SK-N-SH (cell line): ENCODE measurements around the gene CAD. TPM values are rescaled to one million over a fixed set of nuclear protein-coding genes. Genes with fewer than 3 reads are reported as not detected.
A peak's percentile ranks its signal among the peaks of the same experiment; 100 is the strongest.

Source experiments
- CTCF ChIA-PET: fragments of 300-600, 350-600 bp; formaldehyde crosslinking; extraction: SDS; loops from one replicate; lab custom pipeline; 2021; lab: Yijun Ruan, JAX
- POLR2A ChIA-PET: fragments of 350-600 bp; sonication (Branson Sonifier 250); formaldehyde crosslinking; extraction: SDS; loops from one replicate; lab custom pipeline; 2020; ENCODE audit warnings: antibody characterized with exemption, inconsistent platforms; lab: Yijun Ruan, JAX
- DNase-seq: peaks from one replicate; pipeline ENCODE4 v3.0.0; 2012
- H2AFZ ChIP-seq: fragments of 200-600 bp; sonication (generic); 2 replicates; pipeline ENCODE4 v1.8.1; 2016; ENCODE audit warnings: antibody characterized with exemption, mild to moderate bottlenecking, low read depth
- H3F3A ChIP-seq: fragments of 200-600 bp; sonication (generic); replicated peaks from 2 replicates; pipeline ENCODE3; 2016; ENCODE audit warnings: antibody characterized with exemption, mild to moderate bottlenecking; ENCODE audit not compliant: insufficient read depth
- H3K27ac ChIP-seq, 2 experiments: fragments of 200-500 bp in 1 of 2; fragments of 200-600 bp in 1 of 2; sonication (Bioruptor generic) in 1 of 2; sonication (generic), shearing (Covaris generic) in 1 of 2; 2 replicates each; pipeline versions ENCODE4 v1.5.1 to v1.6.1; 2014 to 2016; ENCODE audit warnings: low read depth in 2 of 2, inconsistent platforms in 1 of 2, low read length in 1 of 2, mild to moderate bottlenecking in 1 of 2, mixed read lengths in 1 of 2
- H3K27me3 ChIP-seq: fragments of 200-600 bp; sonication (generic), shearing (Covaris generic); 2 replicates; pipeline ENCODE4 v1.6.1; 2016; ENCODE audit warnings: mixed run types; ENCODE audit not compliant: insufficient read depth
- H3K36me3 ChIP-seq, 2 experiments: fragments of 200-500 bp in 1 of 2; fragments of 200-600 bp in 1 of 2; sonication (Bioruptor generic) in 1 of 2; sonication (generic) in 1 of 2; replicated peaks in 1 of 2; 2 replicates each; pipeline versions ENCODE3 to v1.5.1; 2014 to 2016; ENCODE audit warnings: low read length in 1 of 2, mild to moderate bottlenecking in 1 of 2; ENCODE audit not compliant: insufficient read depth in 2 of 2, control insufficient read depth in 1 of 2
- H3K4me1 ChIP-seq, 2 experiments: fragments of 200-500 bp in 1 of 2; fragments of 200-600 bp in 1 of 2; sonication (Bioruptor generic) in 1 of 2; sonication (generic), shearing (Covaris generic) in 1 of 2; 2 replicates each; pipeline versions ENCODE4 v1.5.1 to v1.6.1; 2014 to 2016; ENCODE audit warnings: low read depth in 1 of 2, low read length in 1 of 2, mixed run types in 1 of 2; ENCODE audit not compliant: insufficient read depth in 2 of 2, control insufficient read depth in 1 of 2
- H3K4me2 ChIP-seq: fragments of 200-600 bp; sonication (generic), shearing (Covaris generic); 2 replicates; pipeline ENCODE4 v1.6.1; 2017; ENCODE audit warnings: mixed run types
- H3K4me3 ChIP-seq, 2 experiments: fragments of 200-500 bp in 1 of 2; fragments of 200-600 bp in 1 of 2; sonication (Bioruptor generic) in 1 of 2; sonication (generic), shearing (Covaris generic) in 1 of 2; 2 replicates each; pipeline versions ENCODE4 v1.5.1 to v1.8.1; 2014 to 2016; ENCODE audit warnings: low read depth in 2 of 2, inconsistent platforms in 1 of 2, low read length in 1 of 2, mild to moderate bottlenecking in 1 of 2, mixed read lengths in 1 of 2, moderate library complexity in 1 of 2
- H3K79me2 ChIP-seq: fragments of 200-600 bp; sonication (generic); 2 replicates; pipeline ENCODE4 v1.8.1; 2017; ENCODE audit warnings: mild to moderate bottlenecking; ENCODE audit not compliant: insufficient read depth
- H3K9ac ChIP-seq: fragments of 200-600 bp; sonication (generic); 2 replicates; pipeline ENCODE4 v1.6.1; 2017; ENCODE audit warnings: mixed run types
- H3K9me2 ChIP-seq: fragments of 200-600 bp; sonication (generic); 2 replicates; pipeline ENCODE4 v1.6.1; 2017; ENCODE audit warnings: mixed run types
- H3K9me3 ChIP-seq: fragments of 200-600 bp; sonication (generic); 2 replicates; pipeline ENCODE4 v1.6.1; 2017; ENCODE audit warnings: mixed run types, mild to moderate bottlenecking, moderate library complexity
- H4K20me1 ChIP-seq: fragments of 200-600 bp; sonication (generic); 2 replicates; pipeline ENCODE4 v1.6.1; 2017; ENCODE audit warnings: mild to moderate bottlenecking, mixed run types; ENCODE audit not compliant: insufficient read depth
- EP300 ChIP-seq, 2 experiments: IDR thresholded peaks; 2 replicates each; pipeline versions ENCODE4 v1.4.0 to v1.6.1; 2012; ENCODE audit warnings: borderline replicate concordance in 1 of 2, low read depth in 1 of 2, low read length in 1 of 2
- FOXM1 ChIP-seq: IDR thresholded peaks from 2 replicates; pipeline ENCODE4 v1.4.0; 2012; ENCODE audit warnings: low read depth, mild to moderate bottlenecking
- GATA2 ChIP-seq: sonication (generic); formaldehyde crosslinking; IDR thresholded peaks from 2 replicates; pipeline ENCODE4 v1.5.0; 2020; ENCODE audit warnings: mild to moderate bottlenecking, missing genetic modification reagents
- MEF2A ChIP-seq: IDR thresholded peaks from 2 replicates; pipeline ENCODE4 v1.4.0; 2012; ENCODE audit warnings: low read depth, borderline replicate concordance
- NFIC ChIP-seq: IDR thresholded peaks from 2 replicates; pipeline ENCODE4 v1.4.0; 2012; ENCODE audit warnings: borderline replicate concordance
- NRF1 ChIP-seq: IDR thresholded peaks from 2 replicates; pipeline ENCODE4 v1.6.1; 2012; ENCODE audit warnings: low read depth, mild to moderate bottlenecking, low read length
- POLR2AphosphoS5 ChIP-seq: IDR thresholded peaks from 2 replicates; pipeline ENCODE4 v1.6.1; 2012; ENCODE audit warnings: low read depth, low read length
- RCOR1 ChIP-seq: fragments of 150-350 bp; IDR thresholded peaks from 2 replicates; pipeline ENCODE4 v1.6.1; 2017; ENCODE audit warnings: antibody characterized with exemption, low read length
- RXRA ChIP-seq: IDR thresholded peaks from 2 replicates; pipeline ENCODE4 v1.4.0; 2012; ENCODE audit warnings: low read depth, mild to moderate bottlenecking, borderline replicate concordance
- SIN3A ChIP-seq: IDR thresholded peaks from 2 replicates; pipeline ENCODE4 v1.6.1; 2012; ENCODE audit warnings: low read depth, mild to moderate bottlenecking, low read length, moderate library complexity, borderline replicate concordance
- TCF12 ChIP-seq: IDR thresholded peaks from 2 replicates; pipeline ENCODE4 v1.4.0; 2012
- TEAD4 ChIP-seq: IDR thresholded peaks from 2 replicates; pipeline ENCODE4 v1.4.0; 2012; ENCODE audit warnings: mild to moderate bottlenecking, borderline replicate concordance; ENCODE audit not compliant: insufficient read depth
- USF2 ChIP-seq: fragments of 150-350 bp; IDR thresholded peaks from 2 replicates; pipeline ENCODE4 v1.6.1; 2017; ENCODE audit warnings: antibody characterized with exemption, low read length, low read depth, borderline replicate concordance
- WGBS: methylation state at CpG from one replicate; pipeline ENCODE4 v1.1.6; 2017; ENCODE audit warnings: low lambda C conversion rate; 5-methylcytosine and 5-hydroxymethylcytosine counted together
- polyA plus RNA-seq, 3 experiments: library from polyadenylated mRNA; depleted of rRNA; stranded (reverse); fragments of >200 nt; gene quantifications; 2 replicates each; pipeline ENCODE4 v1.2.3, GENCODE V29; 2012
- TF ChIP-seq, protein P1 (sequence below): fragments of 150-350 bp; IDR thresholded peaks from 2 replicates; pipeline ENCODE4 v1.6.1; 2016; ENCODE audit warnings: mild to moderate bottlenecking, low read depth, low read length
- TF ChIP-seq, protein P2 (sequence below): IDR thresholded peaks from 2 replicates; pipeline ENCODE4 v1.4.0; 2012; ENCODE audit warnings: low read depth, borderline replicate concordance
- TF ChIP-seq, protein P3 (sequence below): IDR thresholded peaks from 2 replicates; pipeline ENCODE4 v1.4.0; 2012; ENCODE audit warnings: low read depth
- TF ChIP-seq, protein P4 (sequence below): IDR thresholded peaks from 2 replicates; pipeline ENCODE4; 2012
- TF ChIP-seq, protein P5 (sequence below): IDR thresholded peaks from 2 replicates; pipeline ENCODE4 v1.4.0; 2012; ENCODE audit warnings: low read depth, borderline replicate concordance

Gene CAD
- polyA plus RNA-seq, 1 of the 3 experiments (the other 2 are of a cell fraction) = 47.6 TPM

GRCh38 chr2:27170581-27171337, 46.4 kb upstream of the CAD start (continued):
- TF ChIP-seq USF2 (no peak), NFIC (peak; percentile 23; the same call in 1 of the 2 replicates), TCF12 (0 out of 2 replicates have a peak, but pooled peaks have one; percentile 19)

DNA sequence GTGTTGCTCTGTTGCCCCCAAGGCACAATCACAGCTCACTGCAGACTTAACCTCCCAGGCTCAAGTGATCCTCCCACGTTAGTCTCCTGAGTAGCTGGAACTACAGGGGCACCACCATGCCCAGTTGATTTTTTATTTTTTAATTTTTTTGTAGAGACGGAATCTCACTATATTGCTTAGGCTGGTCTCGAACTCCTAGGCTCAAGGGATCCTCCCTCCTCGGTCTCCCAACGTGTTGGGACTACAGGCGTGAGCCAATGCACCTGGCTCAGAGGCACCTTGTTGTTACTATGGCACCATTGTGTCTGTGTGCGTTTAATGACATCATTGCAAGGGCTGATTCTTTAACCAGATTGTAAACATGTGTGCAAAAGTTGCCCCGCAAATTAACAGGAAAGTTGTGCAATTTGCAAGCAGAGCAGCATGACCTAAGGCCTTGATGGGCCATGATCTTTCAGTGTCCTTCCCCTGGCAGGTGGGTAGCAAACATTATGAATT, 45.8 kb upstream of the CAD start:
- Histone ChIP-seq H3K9me3 (no peaks in the 10 kb centered on the region), H3K9me2 (no peaks in the 10 kb centered on the region), H3K36me3 (no peaks in the 10 kb centered on the region), H3K27me3 (no peaks in the 10 kb centered on the region), H3K4me2 (no peak overlapping the region), H3K79me2 (no peaks in the 10 kb centered on the region), H2AFZ (no peak overlapping the region), H3K9ac (no peak overlapping the region), H3F3A (no peaks in the 10 kb centered on the region), H4K20me1 (no peaks in the 10 kb centered on the region), H3K4me1 (no peaks in the 10 kb centered on the region; a peak in 1 of 4 replicates), H3K4me3 (no peak overlapping the region), H3K27ac (no peak overlapping the region)
- ChIA-PET POLR2A (interaction anchor here (0.6 kb wide), 1 partner anchor 108 kb away, joined by 3 read pairs; no protein-coding TSS in a partner anchor), CTCF (interaction anchor here (1.2 to 4.8 kb wide), 11 partner anchors 13 to 358 kb away, joined by 4 to 58 read pairs (median 31); partner anchors contain the start of genes PREB, TCF23 and TRIM54)
- no peak for DNase-seq
- TF ChIP-seq SIN3A (no peak), GATA2 (no peak), FOXM1 (no peak), TEAD4 (no peak), NRF1 (no peak), RXRA (no peak), EP300 (IDR thresholded peaks at IDR 0.05; ENCODE audit: borderline replicate concordance in 1 of 2, low read depth in 1 of 2, low read length in 1 of 2) (no peak; a peak in 1 of 4 replicates), MEF2A (no peak), RCOR1 (no peak), TCF12 (no peak), POLR2AphosphoS5 (no peak), USF2 (no peak)
- TF ChIP-seq, protein P1, sequence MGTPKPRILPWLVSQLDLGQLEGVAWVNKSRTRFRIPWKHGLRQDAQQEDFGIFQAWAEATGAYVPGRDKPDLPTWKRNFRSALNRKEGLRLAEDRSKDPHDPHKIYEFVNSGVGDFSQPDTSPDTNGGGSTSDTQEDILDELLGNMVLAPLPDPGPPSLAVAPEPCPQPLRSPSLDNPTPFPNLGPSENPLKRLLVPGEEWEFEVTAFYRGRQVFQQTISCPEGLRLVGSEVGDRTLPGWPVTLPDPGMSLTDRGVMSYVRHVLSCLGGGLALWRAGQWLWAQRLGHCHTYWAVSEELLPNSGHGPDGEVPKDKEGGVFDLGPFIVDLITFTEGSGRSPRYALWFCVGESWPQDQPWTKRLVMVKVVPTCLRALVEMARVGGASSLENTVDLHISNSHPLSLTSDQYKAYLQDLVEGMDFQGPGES = no peak
- TF ChIP-seq, protein P2, sequence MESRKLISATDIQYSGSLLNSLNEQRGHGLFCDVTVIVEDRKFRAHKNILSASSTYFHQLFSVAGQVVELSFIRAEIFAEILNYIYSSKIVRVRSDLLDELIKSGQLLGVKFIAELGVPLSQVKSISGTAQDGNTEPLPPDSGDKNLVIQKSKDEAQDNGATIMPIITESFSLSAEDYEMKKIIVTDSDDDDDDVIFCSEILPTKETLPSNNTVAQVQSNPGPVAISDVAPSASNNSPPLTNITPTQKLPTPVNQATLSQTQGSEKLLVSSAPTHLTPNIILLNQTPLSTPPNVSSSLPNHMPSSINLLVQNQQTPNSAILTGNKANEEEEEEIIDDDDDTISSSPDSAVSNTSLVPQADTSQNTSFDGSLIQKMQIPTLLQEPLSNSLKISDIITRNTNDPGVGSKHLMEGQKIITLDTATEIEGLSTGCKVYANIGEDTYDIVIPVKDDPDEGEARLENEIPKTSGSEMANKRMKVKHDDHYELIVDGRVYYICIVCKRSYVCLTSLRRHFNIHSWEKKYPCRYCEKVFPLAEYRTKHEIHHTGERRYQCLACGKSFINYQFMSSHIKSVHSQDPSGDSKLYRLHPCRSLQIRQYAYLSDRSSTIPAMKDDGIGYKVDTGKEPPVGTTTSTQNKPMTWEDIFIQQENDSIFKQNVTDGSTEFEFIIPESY = no peak
- TF ChIP-seq, protein P3, sequence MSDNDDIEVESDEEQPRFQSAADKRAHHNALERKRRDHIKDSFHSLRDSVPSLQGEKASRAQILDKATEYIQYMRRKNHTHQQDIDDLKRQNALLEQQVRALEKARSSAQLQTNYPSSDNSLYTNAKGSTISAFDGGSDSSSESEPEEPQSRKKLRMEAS = no peak
- TF ChIP-seq, protein P4, sequence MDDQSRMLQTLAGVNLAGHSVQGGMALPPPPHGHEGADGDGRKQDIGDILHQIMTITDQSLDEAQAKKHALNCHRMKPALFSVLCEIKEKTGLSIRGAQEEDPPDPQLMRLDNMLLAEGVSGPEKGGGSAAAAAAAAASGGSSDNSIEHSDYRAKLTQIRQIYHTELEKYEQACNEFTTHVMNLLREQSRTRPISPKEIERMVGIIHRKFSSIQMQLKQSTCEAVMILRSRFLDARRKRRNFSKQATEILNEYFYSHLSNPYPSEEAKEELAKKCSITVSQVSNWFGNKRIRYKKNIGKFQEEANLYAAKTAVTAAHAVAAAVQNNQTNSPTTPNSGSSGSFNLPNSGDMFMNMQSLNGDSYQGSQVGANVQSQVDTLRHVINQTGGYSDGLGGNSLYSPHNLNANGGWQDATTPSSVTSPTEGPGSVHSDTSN = no peak
- TF ChIP-seq, protein P5, sequence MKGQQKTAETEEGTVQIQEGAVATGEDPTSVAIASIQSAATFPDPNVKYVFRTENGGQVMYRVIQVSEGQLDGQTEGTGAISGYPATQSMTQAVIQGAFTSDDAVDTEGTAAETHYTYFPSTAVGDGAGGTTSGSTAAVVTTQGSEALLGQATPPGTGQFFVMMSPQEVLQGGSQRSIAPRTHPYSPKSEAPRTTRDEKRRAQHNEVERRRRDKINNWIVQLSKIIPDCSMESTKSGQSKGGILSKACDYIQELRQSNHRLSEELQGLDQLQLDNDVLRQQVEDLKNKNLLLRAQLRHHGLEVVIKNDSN = no peak
- WGBS = 66% methylated on average over 8 of the region's 8 CpGs
